PC-9 (cell line): ENCODE measurements around the gene FITM1.

Source experiments
- CTCF ChIP-seq: fragments of 200-600 bp; sonication (generic); conservative IDR thresholded peaks from 2 replicates; pipeline ENCODE4 v1.6.1; 2017; ENCODE audit warnings: mixed run types, antibody characterized with exemption, mild to moderate bottlenecking, moderate library complexity
- EZH2 ChIP-seq: fragments of 200-600 bp; sonication (generic); IDR thresholded peaks from 2 replicates; pipeline ENCODE4 v1.8.0; 2017; ENCODE audit warnings: antibody characterized with exemption, low read depth

- TF ChIP-seq EZH2 (no peak), CTCF (no peak)
Observed at GRCh38 chr14:24089890-24090289, 40.6 kb upstream of the FITM1 start.
